Renal cortical epithelial cell (primary cell): ENCODE results near the gene STRA8. TPM values are rescaled to one million over a fixed set of nuclear protein-coding genes. Genes with fewer than 3 reads are reported as not detected.

Experiments
- DNase-seq: peaks from one replicate; pipeline ENCODE4 v3.0.0-alpha.2; 2011; ENCODE audit warnings: low read depth
- total RNA-seq: library from RNA; depleted of rRNA; stranded (reverse); fragments of >200 nt; gene quantifications from 2 replicates; pipeline ENCODE4 v1.2.3, GENCODE V29; 2014

The STRA8 gene
- total RNA-seq, 1 donor from 2014 or later = not detected

DNA sequence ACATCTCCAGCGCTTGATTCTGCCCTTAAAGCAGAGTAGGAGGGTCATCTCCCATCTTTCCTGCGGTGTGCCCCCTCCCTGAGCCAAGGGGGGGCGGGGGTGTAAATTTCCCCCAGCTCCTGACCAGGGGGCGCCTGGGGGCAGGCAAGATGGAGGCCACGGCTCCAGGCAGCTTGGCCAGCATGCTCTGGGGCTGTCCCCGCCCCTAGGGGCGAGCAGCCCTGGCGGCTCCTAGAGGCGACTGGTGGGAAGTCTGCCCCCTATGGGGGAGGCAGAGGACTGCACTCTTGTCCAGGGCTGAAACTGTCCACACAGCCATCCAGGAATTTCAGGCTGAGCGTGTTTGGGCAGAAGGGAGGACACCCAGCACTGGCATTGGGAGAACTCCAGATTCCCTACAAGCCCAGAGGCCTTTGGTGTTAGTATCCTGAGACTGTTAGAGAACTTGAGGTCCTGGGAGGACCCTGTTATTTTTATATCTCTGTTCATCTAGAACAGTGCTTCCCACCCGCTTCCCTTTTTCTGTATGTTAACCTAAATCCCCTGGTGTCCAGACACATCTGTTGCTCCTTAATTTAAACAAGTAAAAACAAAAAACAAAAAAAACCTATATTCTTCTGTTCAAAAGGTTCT is 4.6 kb downstream of the STRA8 start:
- DNase-seq = no peak

DNA sequence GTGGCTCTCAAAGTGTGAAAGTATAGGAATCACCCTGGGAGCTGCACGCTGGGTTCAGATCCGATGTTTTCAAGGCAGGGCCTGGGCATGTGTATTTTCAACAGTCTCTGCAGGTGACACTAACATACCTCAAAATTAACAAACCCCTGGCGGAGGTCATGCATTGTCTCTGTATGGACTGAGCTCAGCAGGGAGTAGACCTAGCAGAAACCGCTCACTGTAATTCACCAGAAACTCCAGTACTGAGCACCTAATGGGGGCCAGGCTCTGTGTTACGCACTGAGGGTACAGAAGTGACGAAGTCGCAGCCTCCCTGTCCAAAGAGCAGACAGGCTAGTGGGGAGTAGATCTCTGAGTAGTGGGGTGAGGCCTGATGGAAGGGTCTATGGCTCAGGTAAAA is 5.6 kb downstream of the STRA8 start:
- no peak for DNase-seq

GRCh38 chr7:135240441-135240840 is 6.8 kb downstream of the STRA8 start:
- no peak for DNase-seq

GRCh38 chr7:135242096-135242684 is 8.6 kb downstream of the STRA8 start:
- DNase-seq = no peak

- DNase-seq = no peak
These were observed 11.9 kb downstream of the STRA8 start for GRCh38 chr7:135245226-135246190.

DNA sequence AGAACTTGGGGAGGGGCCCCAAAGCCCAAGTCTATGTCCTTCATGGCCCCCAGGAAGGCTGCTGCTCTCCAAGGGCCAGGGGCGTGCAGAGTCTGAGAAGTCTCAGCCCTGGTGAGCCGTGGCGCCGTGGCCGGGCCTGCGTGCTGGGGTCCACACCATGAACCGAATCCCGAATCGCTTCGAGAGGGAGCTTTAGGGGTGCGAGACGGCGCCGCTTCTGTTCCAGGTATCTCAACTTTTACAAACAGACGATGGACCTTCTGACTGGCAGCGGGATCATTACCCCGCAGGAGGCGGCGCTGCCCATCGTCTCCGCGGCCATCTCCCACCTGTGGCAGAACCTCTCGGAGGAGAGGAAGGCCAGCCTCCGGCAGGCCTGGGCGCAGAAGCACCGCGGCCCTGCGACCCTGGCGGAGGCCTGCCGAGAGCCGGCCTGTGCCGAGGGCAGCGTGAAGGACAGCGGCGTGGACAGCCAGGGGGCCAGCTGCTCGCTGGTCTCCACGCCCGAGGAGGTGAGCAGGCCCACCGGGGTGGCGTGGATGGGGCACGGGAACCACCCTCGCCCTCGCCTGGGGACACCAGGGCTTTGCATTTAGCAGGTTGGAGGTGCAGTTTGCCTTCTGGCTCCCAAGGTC is 12.7 kb downstream of the STRA8 start:
- no peak for DNase-seq

DNA sequence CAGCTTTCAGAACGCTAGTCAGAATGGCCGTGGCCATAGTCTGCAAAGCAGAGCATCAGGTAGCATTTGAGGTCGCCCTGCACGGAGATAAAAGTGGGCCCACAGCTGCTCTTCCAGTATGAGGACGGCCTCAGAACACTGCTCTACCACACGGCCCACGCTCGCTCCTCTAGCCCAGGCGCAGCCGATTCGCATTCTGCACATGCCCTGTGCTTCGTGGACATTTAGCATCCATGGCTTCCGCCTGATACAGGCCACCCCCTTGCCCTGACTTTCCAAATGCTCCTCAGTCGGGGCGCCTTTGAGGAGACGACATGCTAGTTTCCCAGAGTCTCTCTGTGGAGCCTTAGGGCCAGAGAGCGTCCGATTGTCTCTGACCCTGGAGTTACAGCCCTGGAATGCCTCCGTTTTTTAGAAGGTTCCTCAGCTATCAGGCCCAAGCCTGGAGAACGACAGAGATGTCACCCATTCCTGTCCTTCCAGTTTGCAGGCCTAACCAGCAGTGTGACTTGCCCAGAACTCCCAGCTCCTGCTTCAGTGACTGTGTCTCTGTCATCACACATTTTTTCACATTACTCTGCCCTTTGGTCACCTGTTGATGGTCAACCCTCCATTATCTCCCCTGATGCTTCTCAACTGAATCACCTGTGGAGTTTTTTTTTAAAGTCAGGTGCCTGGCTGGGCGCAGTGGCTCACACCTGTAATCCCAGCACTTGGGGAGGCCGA is 14.3 kb downstream of the STRA8 start:
- no peak for DNase-seq

GRCh38 chr7:135248546-135248945 is 14.9 kb downstream of the STRA8 start:
- no peak for DNase-seq

DNA sequence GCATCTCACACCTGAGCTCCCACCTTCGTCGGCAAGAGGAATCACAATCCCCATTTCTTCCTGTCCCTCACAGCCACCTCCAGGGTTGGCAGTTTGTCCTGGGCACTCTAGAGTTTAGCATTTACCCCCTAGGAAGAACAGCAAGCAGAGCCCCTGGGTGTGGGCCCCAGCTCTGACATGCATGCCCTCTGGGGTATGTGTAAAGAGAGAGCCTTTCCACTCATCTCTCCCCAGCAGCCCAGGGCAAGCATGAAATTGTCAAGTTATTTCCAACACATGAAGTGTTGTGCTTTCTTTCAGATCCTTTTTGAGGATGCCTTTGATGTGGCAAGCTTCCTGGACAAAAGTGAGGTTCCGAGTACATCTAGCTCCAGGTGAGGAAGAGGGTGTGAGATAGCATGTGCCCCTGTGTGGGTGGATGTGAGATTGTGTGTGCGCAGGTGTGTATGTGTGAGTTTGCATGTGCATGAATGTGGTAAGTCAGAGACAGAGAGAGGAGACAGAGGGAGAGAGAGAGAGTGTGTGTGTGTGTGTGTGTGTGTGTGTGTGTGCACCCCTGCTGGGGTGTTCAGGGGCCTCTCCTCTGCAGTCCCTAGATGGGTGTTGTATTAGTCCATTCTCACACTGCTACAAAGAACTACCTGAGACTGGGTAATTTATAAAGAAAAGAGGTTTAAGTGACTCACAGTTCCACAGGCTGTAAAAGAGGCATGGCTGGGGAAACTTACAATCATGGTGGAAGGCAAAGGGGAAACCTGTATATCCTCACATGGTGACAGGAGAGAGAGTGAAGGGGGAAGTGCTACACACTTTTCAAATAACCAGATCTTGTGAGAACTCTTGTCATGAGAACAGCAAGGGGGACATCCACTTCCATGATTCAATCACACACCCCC is 18.1 kb downstream of the STRA8 start:
- DNase-seq = peak; percentile 17

DNA sequence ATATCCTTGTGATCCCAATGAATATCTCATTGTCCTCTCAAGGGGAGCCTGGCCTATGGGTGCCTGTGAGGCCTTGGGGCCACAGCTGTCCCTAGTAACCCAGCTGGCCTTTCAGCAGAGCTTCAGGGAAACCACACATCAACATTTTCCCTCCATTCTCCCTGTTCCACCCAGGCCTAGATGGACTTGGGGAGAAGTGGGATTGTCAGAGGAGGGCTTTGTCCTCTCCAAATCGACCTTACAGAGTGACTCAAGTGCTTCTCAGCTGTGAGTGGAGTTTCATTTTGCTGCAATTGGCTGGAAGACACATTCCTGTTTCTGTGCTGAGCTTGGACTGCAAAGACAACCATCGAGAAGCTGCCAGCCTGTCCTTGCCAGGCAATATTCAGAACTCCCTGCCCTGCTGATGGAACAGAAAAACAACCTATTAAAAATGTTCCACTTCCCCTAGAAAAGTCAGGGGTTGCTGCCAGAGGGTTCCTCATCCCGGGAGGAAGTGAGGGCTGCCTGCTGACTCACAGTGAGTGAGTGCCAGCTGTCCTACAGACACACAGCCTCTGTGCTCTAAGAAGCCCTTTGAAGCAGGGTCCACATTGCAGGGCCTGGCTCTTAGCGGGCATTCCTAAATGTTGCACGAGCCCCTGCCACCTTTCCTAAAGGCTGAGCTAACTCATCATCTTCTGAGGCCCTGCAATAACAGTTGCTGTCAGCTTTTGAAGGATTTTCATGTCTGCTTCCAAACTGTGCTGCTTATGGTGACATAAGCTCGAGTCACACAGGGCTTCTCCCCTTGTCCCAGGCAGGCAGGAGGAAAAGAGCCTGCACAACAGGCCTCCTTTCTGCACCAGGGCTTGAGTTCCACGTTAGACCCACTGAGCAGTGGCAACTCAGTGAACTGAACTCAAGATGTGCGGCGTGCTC is 20.5 kb downstream of the STRA8 start:
- peak; percentile 72 for DNase-seq

- DNase-seq = no peak
These were observed 24.2 kb downstream of the STRA8 start for GRCh38 chr7:135257790-135258189.

DNA sequence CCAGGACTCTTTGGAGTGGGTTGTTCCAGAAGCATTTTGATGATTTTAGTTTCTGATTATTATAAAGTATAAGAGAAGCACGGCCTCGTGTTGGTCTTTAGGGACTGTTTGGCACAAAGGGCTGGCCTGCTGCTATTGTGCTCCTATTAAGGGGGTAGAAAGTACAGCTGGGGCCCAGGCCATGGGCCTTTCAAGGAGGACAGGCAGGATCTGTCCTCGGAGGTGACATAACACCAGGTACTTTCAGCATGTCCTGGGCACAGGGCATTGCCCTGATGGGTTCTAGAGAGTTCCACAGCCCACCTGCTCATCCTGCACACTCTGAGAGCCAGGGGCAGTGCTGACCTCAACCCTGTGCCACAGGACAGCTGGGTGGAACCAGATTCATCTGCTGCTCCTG is 24.9 kb downstream of the STRA8 start:
- DNase-seq = no peak

DNA sequence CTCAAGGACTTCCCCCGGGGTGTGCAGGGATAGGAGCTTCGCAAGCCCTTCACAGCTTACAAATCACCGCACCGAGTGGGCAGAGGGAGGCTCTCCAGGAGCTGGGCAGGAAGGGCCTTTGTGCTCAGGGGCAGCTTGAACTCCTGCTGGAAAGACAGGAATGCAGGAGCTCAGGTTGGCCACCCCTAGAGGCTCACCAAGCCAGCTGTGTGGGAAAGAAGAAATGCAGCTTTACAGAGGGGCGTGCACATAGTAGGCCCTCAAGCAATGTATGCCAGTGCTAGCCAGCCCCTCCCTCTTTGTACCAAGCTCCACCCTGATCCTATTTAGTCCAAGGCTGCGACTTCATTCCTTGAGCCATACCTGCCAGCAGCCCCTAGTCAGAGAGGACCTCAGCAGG is 26.1 kb downstream of the STRA8 start:
- no peak for DNase-seq

DNA sequence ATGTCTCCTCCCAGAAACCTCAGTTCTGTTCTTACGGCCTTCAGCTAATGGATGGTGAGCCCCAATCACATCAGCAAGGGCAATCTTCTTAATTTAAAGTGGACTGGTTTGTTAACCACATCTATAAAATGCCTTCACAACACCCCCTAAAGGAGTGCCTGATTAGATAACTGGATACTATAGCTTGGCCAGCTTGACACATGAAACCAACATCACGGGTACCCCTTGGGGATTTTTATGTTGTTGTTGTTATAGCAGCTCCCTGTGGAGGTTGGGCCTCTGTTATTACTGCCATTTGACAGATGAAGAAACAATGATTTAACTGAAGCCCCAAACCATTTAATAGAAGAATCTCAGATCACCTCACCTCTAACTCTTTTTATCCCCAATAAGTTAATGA is 26.8 kb downstream of the STRA8 start:
- DNase-seq = no peak

- DNase-seq = no peak
These were observed 27.5 kb downstream of the STRA8 start for GRCh38 chr7:135260930-135261721.

GRCh38 chr7:135262623-135263320 is 29.1 kb downstream of the STRA8 start:
- no peak for DNase-seq

- no peak for DNase-seq
These were observed 29.8 kb downstream of the STRA8 start for GRCh38 chr7:135263321-135263970.
